Mammary epithelial cell (primary cell): ENCODE measurements around the gene B2M.

ENCODE experiments used
- EZH2 ChIP-seq: IDR thresholded peaks from 2 replicates; pipeline ENCODE4 v1.6.1; 2012; ENCODE audit warnings: low read length, inconsistent platforms, borderline replicate concordance
- TF ChIP-seq, protein P1 (sequence below), 2 donors: IDR thresholded peaks in 1 of 2; conservative IDR thresholded peaks in 1 of 2; 2 replicates each; pipeline ENCODE4 v1.5.1; 2011 to 2012; ENCODE audit warnings: inconsistent platforms in 2 of 2, low read length in 2 of 2, mild to moderate bottlenecking in 2 of 2, control low read depth in 1 of 2, low read depth in 1 of 2; ENCODE audit not compliant: insufficient read depth in 1 of 2; ENCODE audit errors: extremely low read depth in 1 of 2

DNA sequence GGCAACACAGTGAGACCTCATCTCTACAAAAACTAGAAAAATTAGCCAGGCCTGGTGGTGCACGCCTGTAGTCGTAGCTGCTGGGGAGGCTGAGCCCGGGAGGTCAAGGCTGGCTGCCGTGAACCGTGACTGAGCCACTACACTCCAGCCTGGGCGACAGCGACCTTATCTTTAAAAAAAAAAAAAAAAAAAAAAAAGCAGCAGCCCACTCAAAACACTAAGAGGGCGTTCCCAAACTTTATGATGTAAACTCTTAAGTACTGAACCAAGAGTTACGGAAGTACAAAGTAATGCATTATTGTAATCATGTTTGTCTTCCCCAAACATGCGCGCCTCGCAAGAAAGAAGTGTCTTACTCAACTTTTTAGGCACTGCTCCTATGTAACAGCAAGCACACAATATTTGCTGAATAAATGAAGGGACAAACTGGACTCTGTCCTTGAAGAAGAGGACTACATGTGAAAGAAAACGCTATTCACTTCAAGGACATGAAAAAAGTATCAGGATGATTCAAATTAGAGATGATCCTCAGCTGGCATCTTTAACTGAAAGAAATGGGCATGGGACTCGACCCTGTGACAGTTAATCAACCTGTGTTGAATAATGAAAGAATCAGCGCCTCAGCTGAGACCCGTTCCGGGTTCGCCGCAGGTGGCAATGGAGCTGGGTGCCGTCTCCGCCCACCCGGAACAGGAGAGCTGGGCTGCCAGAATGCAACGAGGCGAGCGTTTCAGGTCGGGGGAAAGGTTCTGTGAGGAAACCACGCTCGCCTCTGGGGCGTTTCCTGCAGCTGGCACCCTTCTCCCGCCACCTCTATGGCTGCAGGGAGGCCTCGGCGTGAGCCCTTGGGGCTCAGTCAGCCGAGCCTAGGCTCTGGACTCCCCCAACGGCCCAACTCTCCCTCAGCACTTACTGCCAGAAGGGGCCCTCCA, 48.6 kb upstream of the B2M start:
- TF ChIP-seq, protein P1, sequence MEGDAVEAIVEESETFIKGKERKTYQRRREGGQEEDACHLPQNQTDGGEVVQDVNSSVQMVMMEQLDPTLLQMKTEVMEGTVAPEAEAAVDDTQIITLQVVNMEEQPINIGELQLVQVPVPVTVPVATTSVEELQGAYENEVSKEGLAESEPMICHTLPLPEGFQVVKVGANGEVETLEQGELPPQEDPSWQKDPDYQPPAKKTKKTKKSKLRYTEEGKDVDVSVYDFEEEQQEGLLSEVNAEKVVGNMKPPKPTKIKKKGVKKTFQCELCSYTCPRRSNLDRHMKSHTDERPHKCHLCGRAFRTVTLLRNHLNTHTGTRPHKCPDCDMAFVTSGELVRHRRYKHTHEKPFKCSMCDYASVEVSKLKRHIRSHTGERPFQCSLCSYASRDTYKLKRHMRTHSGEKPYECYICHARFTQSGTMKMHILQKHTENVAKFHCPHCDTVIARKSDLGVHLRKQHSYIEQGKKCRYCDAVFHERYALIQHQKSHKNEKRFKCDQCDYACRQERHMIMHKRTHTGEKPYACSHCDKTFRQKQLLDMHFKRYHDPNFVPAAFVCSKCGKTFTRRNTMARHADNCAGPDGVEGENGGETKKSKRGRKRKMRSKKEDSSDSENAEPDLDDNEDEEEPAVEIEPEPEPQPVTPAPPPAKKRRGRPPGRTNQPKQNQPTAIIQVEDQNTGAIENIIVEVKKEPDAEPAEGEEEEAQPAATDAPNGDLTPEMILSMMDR (conservative IDR thresholded peaks at IDR 0.05 in 1 of 2, IDR thresholded peaks at IDR 0.05 in 1 of 2; ENCODE audit: extremely low read depth in 1 of 2, insufficient read depth in 1 of 2, low read depth in 1 of 2, low read length in 2 of 2): no peak
- TF ChIP-seq EZH2: no peak
